ENCODE results near the gene SCAMP1. TPM values are rescaled to one million over a fixed set of nuclear protein-coding genes. Genes with fewer than 3 reads are reported as not detected.
"Not testable (repeated sequence)": the region's sequence is repeated elsewhere in the genome, so short reads cannot be mapped to it uniquely, and the experiment has no call there.

Gene SCAMP1
- total RNA-seq, 4 donors from 2014 or later = 22.5 to 30.8 (median 28.3) TPM

- whole genome bisulfite sequencing, 2 donors = 57 to 63% methylated on average over 4 of the region's 4 CpGs
- TF ChIP-seq CTCF (IDR thresholded peaks at IDR 0.05) = no peak
- no peak for TF ChIP-seq EP300 (IDR thresholded peaks at IDR 0.05)
- TF ChIP-seq POLR2A (IDR thresholded peaks at IDR 0.05) = no peak
Measured at GRCh38 chr5:78353520-78353919, 6.9 kb upstream of the SCAMP1 start.

GRCh38 chr5:78354066-78354670, 6.2 kb upstream of the SCAMP1 start:
- 40 to 43% methylated on average over 4 of the region's 4 CpGs for WGBS, 2 donors
- no peak for DNase-seq (ENCODE audit: low spot score in 2 of 2)
- Histone ChIP-seq H3K27me3 (no peaks in the 10 kb centered on the region), H3K4me3 (no peak overlapping the region), H3K4me1 (peaks cover 0 to 9% (median 7%) of the 10 kb centered on the region in 4 donors), H3K9me3 (no peaks in the 10 kb centered on the region), H3K27ac (no peak overlapping the region), H3K36me3 (peaks cover 0 to 6% (median 0%) of the 10 kb centered on the region in 3 donors)
- TF ChIP-seq EP300 (IDR thresholded peaks at IDR 0.05) = no peak
- no peak for TF ChIP-seq CTCF (IDR thresholded peaks at IDR 0.05)
- no peak for TF ChIP-seq POLR2A (IDR thresholded peaks at IDR 0.05)

More at GRCh38 chr5:78353520-78353919, 6.9 kb upstream of the SCAMP1 start:
- no peak for DNase-seq (ENCODE audit: low spot score in 2 of 2)
- H3K36me3 ChIP-seq = peaks cover 0 to 6% (median 0%) of the 10 kb centered on the region in 3 donors
- peaks cover 0 to 3% (median under 1%) of the 10 kb centered on the region in 4 donors for H3K4me1 ChIP-seq
- H3K27ac ChIP-seq = no peak overlapping the region
- H3K9me3 ChIP-seq = no peaks in the 10 kb centered on the region
- H3K27me3 ChIP-seq = no peaks in the 10 kb centered on the region
- H3K4me3 ChIP-seq = no peak overlapping the region

GRCh38 chr5:78355561-78355960, 4.9 kb upstream of the SCAMP1 start:
- Histone ChIP-seq H3K4me3 (no peak overlapping the region), H3K9me3 (no peaks in the 10 kb centered on the region), H3K27me3 (no peaks in the 10 kb centered on the region), H3K4me1 (peaks cover 0 to 14% (median 9%) of the 10 kb centered on the region in 4 donors), H3K27ac (no peak overlapping the region), H3K36me3 (peaks cover 0 to 6% (median 0%) of the 10 kb centered on the region in 3 donors)
- WGBS, 2 donors = 84 to 86% methylated on average over 2 of the region's 2 CpGs
- TF ChIP-seq POLR2A (IDR thresholded peaks at IDR 0.05) (no peak), CTCF (IDR thresholded peaks at IDR 0.05) (no peak), EP300 (IDR thresholded peaks at IDR 0.05) (no peak)
- DNase-seq (ENCODE audit: low spot score in 2 of 2) = no peak

GRCh38 chr5:78359455-78359830, 974 bp upstream of the SCAMP1 start:
- not testable (repeated sequence) for H3K9me3 ChIP-seq; H3K36me3 ChIP-seq; DNase-seq (ENCODE audit: low spot score in 2 of 2); H3K27me3 ChIP-seq
- H3K4me1 ChIP-seq = peaks cover 0 to 26% (median 15%) of the 10 kb centered on the region in 4 donors
- peak overlapping the region; percentile 86 to 100 (median 94) for H3K4me3 ChIP-seq
- peak overlapping the region; percentile 76 to 95 (median 88) for H3K27ac ChIP-seq
- WGBS, 2 donors = 78 to 82% methylated on average over 19 of the region's 19 CpGs

- Histone ChIP-seq H3K4me3 (peak overlapping the region; percentile 86 to 100 (median 94)), H3K4me1 (peaks cover 0 to 26% (median 15%) of the 10 kb centered on the region in 4 donors), H3K9me3 (no peaks in the 10 kb centered on the region), H3K27ac (peak overlapping the region; percentile 76 to 95 (median 88)), H3K36me3 (peaks cover 0 to 6% (median 0%) of the 10 kb centered on the region in 3 donors), H3K27me3 (no peaks in the 10 kb centered on the region)
- WGBS, 2 donors = 0 to 2% methylated on average over 7 to 13 of the region's 26 CpGs
- DNase-seq (ENCODE audit: low spot score in 2 of 2) = no peak
- TF ChIP-seq CTCF (IDR thresholded peaks at IDR 0.05) = peak in 2 of 5 experiments; percentile 2 to 4
- no peak for TF ChIP-seq POLR2A (IDR thresholded peaks at IDR 0.05)
Measured at GRCh38 chr5:78360674-78360923, 182 bp downstream of the SCAMP1 start.
